Activated CD4-positive, alpha-beta T cell treated with anti-CD3 and anti-CD28 coated beads, Interleukin-10, Interleukin-2, amounts not matched to agents 100 ng/mL and 50 ng/mL, durations not matched to agents 16 hours and 8 hours (primary cell): ENCODE results near the gene C6orf47.
A peak's percentile ranks its signal among the peaks of the same experiment; 100 is the strongest.

Experiments
- DNase-seq: peaks from one replicate; pipeline ENCODE4 v3.0.0-alpha.2; 2020

The C6orf47 gene

GRCh38 chr6:31632279-31632946, 28.2 kb downstream of the C6orf47 start:
- no peak for DNase-seq

DNA sequence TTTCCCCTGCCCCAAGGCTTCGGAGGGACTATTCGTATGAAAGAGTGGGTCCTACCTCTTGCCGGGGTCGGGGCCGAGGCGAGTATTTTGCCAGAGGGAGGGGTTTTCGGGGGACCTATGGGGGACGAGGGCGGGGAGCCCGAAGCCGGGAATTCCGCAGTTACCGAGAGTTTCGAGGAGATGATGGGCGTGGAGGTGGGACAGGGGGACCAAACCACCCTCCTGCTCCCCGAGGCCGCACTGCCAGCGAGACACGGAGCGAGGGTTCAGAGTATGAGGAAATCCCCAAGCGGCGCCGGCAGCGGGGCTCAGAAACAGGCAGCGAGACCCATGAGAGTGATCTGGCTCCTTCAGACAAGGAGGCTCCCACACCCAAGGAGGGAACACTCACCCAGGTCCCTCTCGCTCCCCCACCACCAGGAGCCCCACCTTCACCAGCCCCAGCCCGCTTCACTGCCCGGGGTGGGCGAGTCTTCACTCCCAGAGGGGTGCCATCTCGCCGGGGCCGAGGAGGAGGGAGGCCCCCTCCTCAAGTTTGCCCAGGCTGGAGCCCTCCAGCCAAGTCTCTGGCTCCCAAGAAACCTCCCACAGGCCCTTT, 28.8 kb downstream of the C6orf47 start:
- no peak for DNase-seq

- DNase-seq: no peak
Measured at GRCh38 chr6:31631209-31631608, 29.4 kb downstream of the C6orf47 start.

DNA sequence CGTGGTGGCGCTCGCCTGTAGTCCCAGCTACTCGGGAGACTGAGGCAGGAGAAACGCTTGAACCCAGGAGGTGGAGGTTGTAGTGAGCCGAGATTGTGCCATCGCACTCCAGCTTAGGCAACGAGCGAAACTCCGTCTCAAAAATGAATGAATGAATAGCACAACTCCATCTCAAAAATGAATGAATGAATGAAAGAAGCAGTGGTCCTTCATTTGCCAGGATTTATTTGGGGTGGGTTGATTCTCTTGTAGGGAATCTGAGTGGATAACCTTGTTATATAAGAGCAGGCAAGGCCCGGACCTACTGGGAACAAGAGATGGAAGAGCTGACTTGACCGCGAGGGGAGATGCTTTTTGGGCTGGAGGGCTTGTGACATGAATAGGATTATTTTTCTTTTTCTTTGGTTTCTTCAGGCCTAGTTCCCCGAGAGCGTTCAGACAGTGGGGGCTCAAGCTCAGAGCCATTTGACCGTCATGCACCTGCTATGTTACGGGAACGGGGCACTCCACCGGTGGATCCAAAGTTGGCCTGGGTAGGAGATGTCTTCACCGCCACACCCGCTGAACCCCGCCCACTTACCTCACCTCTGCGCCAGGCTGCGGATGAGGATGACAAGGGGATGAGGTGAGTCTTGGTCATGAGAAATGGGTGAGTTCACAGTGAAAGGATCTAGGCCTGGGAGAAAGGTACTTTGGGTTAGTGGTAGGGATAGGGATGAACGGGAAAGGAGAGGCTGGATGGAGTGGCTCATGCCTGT, 30.2 kb downstream of the C6orf47 start:
- DNase-seq: no peak

DNA sequence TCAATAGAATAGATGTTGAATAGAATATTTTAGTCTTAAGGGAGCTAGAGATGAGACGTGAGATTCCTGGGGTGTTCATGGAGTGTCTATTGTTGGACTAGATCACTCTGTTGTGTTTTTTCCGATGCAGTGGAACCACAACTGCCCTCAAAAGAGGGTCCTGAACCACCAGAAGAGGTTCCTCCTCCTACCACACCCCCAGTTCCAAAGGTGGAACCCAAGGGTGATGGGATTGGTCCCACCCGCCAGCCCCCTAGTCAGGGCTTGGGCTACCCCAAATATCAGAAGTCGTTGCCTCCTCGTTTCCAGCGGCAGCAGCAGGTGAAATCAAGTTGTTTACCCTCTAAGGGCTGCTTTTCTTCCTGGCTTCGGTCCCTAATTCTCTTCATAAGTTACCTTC, 31.6 kb downstream of the C6orf47 start:
- DNase-seq: no peak

GRCh38 chr6:31627690-31628287, 32.8 kb downstream of the C6orf47 start:
- no peak for DNase-seq

DNA sequence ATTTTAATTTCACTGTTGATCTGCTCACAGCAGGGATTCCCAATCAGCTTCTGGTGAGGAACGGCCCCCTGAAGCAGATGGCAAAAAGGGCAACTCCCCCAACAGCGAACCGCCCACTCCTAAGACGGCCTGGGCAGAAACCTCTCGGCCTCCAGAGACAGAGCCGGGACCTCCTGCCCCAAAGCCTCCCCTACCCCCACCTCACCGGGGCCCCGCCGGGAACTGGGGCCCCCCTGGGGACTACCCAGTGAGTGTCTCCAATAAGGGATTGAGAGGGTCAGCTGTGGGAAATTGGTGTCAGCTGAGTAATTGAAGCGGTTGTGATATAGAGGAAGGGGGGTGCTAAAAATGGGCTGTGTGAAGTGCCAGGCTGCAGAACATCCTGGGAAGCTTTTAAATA, 33.6 kb downstream of the C6orf47 start:
- no peak for DNase-seq

DNA sequence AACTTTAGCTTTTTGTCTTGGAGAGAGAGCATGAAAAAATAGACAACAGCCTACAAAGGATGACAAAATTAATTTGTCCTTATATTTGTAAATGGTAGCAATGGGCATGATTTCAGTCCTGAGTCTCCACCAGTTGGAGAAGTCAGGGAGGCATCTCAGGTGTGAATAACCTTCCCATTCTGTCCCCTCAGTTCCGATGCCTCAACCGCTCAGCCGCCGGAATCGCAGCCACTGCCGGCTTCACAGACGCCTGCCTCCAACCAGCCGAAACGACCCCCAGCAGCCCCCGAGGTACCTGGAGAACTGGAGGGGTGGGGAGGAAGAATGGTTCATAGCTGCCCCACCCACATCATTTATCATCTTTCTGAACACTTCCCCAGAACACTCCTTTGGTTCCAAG, 36.5 kb downstream of the C6orf47 start:
- DNase-seq: no peak

DNA sequence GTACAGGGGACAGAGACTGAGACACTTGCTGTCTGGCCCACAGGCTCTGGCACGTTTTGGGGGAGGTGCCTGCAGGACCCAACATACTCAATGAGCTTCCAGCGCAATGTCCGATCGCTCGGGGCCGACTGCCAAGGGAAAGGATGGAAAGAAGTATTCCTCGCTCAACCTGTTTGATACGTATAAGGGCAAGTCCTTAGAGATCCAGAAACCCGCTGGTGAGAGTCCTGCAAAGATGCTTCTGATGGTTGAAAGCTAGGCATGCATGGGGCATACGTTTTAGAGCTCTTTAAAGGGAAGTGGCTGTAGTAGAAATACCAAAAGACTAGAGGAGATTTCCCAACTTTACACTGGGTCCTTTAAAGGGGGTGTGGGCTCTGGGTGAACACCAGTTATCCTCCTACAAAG, 37.9 kb downstream of the C6orf47 start:
- DNase-seq: no peak

DNA sequence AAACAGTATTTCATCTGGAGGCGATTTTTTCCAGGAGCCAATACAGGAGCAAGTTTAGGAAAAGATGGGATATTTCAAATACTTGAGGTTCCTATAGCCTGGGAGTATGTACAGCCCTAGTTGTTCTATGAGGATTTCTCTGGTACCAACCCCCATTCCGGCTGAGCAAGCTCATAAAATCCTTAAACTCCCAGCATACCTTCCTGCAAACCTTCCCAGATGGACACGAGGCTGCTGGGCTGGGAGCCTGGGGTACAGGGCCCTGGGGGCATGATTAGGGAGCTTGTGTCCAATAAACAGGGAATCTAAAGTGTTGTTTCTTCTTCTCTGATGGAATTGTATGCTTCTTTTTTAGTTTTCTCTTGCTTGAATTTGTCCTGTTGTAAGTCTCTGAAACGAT, 38.6 kb downstream of the C6orf47 start:
- DNase-seq: no peak

DNA sequence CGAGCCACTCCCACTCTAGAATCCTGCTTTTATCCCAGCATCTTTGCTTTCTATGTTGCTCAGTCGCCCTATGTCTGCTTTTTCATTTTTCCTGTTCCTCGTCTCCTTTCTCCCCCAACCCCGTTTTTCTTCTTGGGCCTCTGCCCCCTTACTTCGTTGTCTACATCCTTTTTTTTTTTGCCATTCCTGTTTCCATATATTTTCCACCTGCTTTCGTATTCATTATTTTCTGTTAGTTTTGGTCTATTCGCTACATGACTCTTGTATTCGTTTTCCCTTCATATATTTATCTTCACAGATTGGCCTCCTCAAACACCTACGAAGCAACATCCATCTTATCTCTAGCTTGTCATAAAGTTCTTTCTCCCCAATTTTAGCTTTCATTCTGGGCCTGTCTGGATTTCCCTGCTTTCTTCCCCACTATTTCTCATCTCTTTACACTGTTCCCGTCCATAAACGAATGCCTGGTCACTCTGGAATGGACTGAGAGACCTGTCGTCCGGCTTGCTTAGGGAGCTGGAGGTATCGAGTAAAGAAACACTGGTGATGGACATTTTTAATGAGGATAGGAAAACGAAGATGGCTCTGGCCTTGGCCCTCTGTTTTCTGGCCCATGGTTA, 39.1 kb downstream of the C6orf47 start:
- no peak for DNase-seq

- DNase-seq: peak; percentile 86
Measured at GRCh38 chr6:31620586-31621319, 39.8 kb downstream of the C6orf47 start, which contains the start of gene PRRC2A. Gene PRRC2A (plus strand): TSS chr6:31620715. CDS start chr6:31622790, 2,075 bp downstream.

DNA sequence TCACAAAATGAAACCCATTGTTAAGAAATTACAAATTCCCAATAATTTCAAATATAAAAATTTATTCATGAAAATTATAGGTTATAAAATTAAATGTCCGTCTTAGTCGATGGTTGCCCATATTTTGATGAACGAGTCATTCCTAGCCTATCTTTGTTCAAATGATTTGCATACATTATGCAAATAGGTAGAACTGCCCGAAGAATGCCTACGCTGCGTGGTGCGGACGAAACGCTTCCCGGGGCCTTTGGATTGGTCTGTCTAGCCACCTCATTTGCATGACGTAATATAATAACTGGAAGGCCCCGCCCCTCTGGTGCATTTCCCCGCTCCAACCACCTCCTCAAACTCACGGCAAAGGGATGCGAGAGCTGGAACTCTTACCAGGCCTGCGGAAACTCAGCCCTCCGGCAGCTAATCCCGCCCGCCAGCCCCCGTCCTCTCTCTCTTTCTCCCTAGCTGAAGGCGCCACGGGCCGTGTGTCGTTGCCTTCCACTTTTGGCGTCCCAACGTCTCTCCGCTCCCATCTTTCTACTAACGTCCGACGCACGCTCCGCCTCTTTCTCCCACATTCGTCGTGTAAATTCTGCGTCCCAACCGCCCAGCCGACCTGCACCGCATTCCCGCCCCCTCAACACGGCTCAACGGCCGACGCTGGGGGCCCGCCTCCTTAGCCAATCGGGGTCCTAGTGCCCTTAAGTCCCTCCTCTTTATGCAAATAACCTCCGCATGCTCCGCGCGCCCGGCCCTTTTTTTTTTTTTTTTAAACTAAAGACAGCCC, 40.6 kb downstream of the C6orf47 start:
- DNase-seq: peak; percentile 99

DNA sequence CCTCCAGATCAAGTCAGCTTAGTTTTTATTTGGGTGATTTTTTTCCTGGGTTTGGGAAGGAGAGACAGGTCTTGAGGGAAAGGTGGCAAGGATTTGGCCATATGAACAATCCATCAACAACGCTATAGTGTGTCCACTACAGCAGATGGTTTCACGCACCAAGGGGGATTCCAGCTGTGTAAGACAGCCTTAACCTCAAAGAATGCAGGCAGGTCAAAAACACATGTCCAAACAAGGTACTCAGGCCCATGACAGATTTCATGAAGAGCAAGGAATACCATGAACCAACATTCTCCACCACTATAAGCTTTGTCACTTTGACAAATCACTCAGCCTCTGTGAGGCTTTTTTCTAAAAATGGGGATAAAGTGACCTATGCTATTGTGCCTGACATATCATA, 43.6 kb downstream of the C6orf47 start:
- DNase-seq: no peak

GRCh38 chr6:31615748-31616147, 44.8 kb downstream of the C6orf47 start:
- peak; percentile 44 for DNase-seq

DNA sequence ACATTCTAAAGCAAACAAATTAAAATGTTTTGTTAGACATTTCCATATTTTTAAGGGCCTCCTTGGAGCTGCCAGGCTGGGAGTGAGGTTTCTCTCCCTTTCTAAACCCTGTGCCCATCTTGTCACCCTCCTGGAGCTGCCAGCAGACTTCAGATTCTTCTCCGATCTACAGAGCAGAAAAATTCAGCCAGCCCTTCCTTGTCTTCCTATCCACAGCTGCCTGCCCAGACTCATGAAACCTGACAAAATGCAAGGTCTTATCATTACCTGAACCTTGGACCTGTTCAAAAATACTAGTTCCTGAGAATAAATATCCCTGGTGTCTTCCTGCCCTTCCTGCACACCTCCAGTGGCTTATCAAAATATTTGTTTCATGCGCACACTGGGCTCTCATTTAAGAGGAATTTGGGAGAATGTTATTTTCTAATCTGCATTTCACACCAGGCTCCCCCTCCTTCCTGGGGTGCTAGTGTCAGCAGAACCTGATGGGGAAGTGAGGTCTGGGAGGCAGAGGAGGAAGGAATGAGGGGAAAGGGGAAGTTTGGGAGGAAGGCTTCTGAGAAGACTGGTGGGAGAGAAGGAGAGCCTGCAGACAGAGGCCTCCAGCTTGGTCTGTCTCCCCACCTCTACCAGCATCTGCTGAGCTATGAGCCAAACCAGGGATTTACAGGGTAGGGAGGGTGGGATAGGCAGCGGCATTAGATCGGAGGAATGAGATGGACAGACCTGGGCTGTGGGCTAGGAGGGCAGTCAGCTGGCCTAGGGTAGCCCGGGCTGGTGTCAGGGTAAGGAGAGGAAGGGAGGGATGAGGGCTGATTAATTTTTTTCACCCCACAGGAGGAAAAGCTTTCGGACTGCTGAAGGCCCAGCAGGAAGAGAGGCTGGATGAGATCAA, 45.6 kb downstream of the C6orf47 start, which contains the start of gene AIF1:
Gene AIF1 (plus strand): TSS at position 551 of the 895 bp plus-strand sequence. CDS start 96 bp downstream, at position 647.
- DNase-seq: no peak

GRCh38 chr6:31614075-31614619, 46.4 kb downstream of the C6orf47 start:
- no peak for DNase-seq

DNA sequence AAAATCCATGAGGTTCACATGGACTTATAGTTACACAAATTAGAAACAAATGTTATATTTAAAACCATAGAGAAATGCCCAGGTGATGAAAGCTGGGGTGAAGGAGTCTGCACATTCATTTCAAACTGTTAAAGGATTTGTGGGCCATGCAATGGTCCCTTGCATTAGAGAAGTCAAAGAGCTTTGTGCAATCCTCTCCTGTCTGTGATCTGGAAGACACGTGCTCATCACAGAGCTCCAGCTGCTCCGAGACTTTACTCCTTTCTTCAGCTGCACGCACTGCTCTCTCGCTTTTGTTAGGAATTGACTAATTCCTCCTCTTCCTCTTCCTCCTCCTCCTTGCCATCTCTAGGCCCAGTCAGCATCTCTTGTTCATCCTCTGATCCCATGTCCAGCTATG, 49.6 kb downstream of the C6orf47 start:
- DNase-seq: no peak

DNA sequence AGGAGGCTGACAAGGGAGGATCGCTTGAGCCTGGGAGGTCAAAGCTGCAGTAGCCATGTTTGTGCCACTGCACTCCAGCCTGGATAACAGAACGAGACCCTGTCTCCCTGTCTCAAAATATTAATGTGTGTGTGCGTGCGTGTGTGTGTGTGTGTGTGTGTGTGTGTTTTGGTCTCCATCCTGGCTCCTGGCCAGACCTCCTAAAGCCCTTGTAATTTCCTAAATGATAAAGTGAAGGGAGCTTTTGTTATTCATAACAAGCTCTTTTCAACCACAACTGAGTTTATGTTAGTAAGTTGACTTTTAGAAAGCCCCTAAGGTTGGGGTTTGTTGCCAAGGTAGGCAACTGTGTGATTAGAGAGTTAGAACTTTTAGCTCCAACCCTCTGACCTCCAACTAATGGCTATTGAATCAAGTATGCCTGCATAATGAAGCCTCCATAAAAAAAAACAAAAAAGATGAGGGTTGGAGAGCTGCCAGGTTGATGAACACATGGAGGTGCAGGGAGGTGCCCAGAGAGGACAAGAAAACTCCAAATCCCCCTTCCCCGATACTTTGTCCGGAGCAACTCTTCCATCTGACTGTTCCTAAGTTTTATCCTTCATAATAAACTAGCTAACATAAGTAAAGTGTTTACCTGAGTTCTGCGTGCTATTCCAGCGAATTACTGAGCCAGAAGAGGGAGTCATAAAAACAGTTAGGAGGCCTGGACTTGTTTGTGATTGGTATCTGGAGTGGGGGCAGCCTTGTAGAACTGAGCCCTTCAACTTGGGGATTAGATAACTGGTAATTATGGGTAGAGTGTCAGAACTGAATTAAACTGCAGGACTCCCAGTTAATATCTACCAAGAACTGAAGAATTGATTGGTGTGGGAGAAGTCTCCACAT, 50.8 kb downstream of the C6orf47 start:
- DNase-seq: no peak
